ENCODE results near the gene PDGFA.

Gene PDGFA

DNA sequence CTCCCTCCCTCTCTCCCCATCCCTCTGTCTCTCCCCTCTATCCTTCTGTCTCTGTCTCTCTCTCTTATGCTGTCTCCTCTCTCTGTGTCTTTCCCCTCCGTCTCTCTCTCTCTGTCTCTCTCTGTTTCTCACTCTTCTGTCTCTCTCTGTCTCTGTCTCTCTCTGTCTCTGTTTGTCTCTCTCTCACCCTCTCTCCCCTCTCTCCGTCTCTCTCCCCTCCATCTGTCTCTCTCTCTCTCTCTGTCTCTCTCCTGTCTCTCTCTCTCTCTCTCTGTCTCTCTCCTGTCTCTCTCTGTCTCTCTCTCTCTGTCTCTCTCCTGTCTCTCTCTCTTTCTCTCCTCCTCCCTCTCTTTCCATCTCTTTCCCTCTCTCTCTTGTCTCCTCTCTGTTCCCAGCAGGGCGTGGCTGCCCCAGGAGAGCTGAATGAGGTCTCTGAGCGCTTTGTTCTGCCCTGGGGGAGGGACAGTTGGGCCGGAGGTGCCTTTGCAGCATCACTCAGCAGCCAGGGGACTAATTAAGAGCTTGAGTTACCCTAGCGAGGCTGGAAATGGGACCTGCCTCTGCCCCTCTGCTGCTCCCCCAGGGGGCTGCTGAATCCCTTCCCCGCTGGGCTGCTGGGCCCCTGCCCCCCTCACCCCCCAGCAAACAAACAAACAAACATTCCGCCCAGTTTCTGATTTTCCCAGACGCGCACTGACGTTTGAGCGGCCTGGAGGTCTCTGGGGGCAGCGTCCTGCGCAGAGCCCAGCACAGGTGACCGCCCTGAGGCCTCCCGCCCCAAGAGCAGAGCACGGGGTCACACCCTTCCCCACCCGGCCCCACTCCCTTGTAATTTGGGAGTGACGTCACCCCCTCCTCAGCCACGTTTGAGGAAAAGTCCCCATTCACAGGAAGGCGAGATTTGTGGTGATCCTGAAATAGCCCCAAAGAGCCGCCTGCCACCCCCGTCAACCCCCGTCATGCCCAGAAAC lies 68.1 kb downstream of the PDGFA start:
- peak overlapping the region; percentile 62 for H3K4me3 Mint-ChIP-seq
- no peaks in the 10 kb centered on the region for H3K9me3 Mint-ChIP-seq
- H3K4me1 Mint-ChIP-seq = peaks cover 14% of the 10 kb centered on the region
- H3K27ac Mint-ChIP-seq = peak overlapping the region; percentile 44
- H3K36me3 Mint-ChIP-seq = no peaks in the 10 kb centered on the region
- peaks cover 3% of the 10 kb centered on the region for H3K27me3 Mint-ChIP-seq

DNA sequence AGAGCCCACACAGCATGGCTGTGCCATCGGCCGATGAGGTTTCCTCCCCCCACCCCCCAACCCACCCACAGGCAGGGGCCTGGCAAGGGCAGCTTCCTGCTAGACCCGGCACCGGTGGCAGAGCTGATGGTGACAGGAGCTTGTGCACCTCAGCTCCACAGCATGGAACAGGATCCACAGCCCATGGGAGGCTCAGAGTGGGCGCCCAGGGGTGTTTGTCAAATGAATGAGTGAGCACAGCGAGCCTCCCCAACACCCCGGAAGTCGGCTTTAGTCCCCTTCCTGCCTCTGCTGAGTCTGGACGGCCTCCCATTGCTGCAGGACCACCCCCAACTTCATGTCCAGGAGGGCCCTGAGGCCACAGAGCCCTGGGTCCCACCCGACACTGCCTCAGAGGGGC lies 68.9 kb downstream of the PDGFA start:
- no peaks in the 10 kb centered on the region for H3K9me3 Mint-ChIP-seq
- H3K4me1 Mint-ChIP-seq = peaks cover 14% of the 10 kb centered on the region
- H3K27ac Mint-ChIP-seq = peak overlapping the region; percentile 44
- peaks cover 3% of the 10 kb centered on the region for H3K27me3 Mint-ChIP-seq
- H3K36me3 Mint-ChIP-seq = no peaks in the 10 kb centered on the region
- peak overlapping the region; percentile 62 for H3K4me3 Mint-ChIP-seq

DNA sequence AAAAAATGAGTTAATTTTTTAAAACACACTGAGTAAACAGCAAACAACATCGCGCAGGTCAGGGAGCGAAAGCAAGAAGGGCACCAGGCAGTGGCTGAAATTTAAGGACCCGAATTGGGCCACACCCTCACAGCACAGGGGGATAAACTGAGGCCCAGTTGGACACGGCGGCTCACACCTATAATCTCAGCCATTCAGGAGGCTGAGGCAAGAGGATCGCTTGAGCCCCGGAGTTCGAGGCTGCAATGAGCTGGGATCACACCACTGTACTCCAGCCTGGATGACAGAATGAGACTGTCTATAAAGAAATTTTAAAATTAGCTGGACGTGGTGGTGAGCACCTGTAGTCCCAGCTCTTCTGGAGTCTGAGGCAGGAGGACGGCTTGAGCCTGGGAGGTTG lies 69.6 kb downstream of the PDGFA start:
- H3K4me3 Mint-ChIP-seq = no peak overlapping the region
- peaks cover 14% of the 10 kb centered on the region for H3K4me1 Mint-ChIP-seq
- H3K27me3 Mint-ChIP-seq = peaks cover 3% of the 10 kb centered on the region
- H3K27ac Mint-ChIP-seq = no peak overlapping the region
- no peaks in the 10 kb centered on the region for H3K9me3 Mint-ChIP-seq
- H3K36me3 Mint-ChIP-seq = no peaks in the 10 kb centered on the region

DNA sequence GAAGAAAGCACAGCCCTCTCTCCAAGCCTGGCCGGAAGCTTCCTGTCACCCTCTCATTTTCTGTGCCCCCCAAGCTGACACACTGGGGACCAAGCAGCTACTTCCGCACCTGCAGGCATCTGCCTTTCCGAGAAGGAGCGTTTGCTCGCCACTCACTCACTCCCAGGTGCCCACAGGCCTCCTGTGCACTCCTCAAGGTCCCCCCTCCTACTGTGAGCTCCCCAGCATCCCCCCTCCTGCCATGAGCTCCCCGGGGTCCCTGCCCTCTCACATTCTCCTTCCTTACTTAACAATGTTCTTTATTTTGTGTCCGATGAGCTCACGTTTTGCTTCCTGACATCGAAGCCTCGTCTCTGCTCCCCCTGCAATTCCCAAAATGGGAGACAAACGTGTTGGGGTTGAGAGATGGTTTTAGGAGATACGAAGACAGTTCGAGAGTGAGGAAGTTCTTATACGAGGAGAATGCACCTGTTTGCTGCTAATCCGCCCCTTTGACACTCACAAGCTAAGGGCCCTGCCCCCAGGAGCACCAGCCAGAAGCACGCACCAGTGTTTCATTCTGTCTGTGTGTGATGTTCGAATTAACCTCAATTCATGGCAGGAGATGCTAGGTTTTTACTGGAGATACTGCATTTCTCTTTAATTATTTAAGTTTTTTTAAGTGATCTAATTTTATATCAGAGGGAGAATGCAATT lies 70.2 kb downstream of the PDGFA start:
- H3K36me3 Mint-ChIP-seq = no peaks in the 10 kb centered on the region
- peaks cover 14% of the 10 kb centered on the region for H3K4me1 Mint-ChIP-seq
- no peaks in the 10 kb centered on the region for H3K9me3 Mint-ChIP-seq
- no peak overlapping the region for H3K4me3 Mint-ChIP-seq
- peak overlapping the region; percentile 17 for H3K27ac Mint-ChIP-seq
- H3K27me3 Mint-ChIP-seq = peaks cover 3% of the 10 kb centered on the region

DNA sequence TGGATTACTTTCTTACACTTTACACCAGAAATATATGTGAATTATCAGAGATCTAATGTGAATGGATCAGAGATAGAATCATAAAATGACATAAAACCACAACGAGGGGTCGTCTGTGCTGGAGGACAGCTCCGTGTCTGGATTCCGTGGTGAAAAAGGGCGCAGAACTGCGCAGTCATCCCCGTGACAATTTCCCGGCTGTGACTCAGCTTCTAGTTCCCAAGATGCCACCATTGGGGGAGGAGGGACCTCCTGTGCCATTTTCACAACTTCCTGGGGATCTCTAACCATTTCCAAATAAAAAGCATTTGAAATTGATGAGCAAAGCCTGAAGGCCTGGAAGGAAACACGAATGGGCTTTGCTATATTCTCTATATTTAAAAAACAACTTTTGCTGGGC lies 72.1 kb downstream of the PDGFA start:
- peaks cover 3% of the 10 kb centered on the region for H3K27me3 Mint-ChIP-seq
- H3K27ac Mint-ChIP-seq = no peak overlapping the region
- no peak overlapping the region for H3K4me3 Mint-ChIP-seq
- no peaks in the 10 kb centered on the region for H3K36me3 Mint-ChIP-seq
- peaks cover 14% of the 10 kb centered on the region for H3K4me1 Mint-ChIP-seq
- H3K9me3 Mint-ChIP-seq = no peaks in the 10 kb centered on the region
